ENCODE data around the gene PHF12.

Gene PHF12

DNA sequence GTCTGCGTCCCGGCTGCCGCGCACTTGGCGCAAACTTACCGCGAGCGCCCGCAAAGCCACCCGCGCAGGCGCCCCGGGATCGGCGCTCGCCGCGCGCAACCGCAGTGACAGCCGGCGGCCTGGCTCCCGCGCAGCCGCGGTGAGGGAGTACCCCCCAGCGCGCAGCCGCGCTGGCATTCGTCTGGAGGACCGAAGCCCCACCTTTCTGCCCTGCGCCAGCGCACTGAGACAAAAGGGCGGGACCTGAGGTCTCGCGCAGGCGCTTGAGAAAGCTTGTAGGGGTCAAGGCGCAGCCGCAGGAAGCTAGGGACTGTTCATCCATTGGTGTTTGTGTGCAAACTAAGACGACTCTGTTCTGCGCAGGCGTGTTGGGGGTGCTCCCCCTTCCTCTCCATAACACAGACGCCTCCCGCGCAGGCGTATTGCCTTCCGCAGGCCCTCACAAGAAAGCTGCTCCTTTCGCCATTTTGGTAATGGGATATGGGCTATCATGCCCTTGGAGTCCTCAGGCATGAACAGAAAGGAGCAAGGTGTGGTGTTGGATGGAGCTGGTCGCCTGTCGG is at the start of gene PHF12:
Gene PHF12 (minus strand): TSS at position 91 of the 563 bp plus-strand sequence. CDS start 558 bp downstream, outside the sequence.
- no peak for TF ChIP-seq CTCF (IDR thresholded peaks at IDR 0.05)

DNA sequence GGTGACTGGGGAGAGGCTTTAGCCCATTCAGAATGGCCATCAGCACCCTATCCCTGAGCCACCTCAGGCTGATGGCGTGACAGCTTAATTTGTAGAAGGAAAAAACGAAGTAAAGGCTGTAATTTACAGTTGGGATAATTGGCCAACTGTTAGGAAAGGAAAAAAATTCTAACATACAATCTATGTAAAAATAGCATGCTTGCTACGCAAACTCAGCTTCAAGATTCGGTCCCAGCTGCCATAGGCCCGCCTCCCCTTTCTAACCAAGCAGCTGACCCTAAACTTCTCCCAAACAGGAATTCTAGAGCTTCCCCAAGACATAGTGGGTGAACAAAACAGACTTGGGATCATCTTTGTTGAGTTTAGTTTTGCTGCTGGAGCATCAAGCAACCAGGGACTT is 49.7 kb upstream of the PHF12 start:
- no peak for TF ChIP-seq CTCF (IDR thresholded peaks at IDR 0.05)

DNA sequence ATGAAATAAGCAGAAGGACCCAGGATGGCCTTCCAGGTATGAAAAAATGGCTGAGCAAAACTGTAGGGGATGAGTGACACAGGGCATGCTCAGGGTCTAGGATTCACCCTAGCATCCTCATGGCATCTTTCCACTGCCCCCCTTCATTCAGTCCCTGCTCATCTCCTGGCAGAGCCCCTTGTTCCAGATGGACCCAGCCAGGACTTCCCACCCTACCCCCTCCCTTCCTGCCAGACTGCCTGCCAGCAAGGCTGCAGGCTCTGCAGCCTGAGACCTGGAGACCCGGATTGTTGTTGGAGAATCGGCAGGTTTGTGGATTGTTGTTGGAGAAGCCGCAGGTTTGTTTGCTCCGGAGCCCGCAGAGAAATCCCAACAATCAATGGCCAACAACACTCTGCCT is 47.9 kb upstream of the PHF12 start:
- no peak for TF ChIP-seq CTCF (IDR thresholded peaks at IDR 0.05)

DNA sequence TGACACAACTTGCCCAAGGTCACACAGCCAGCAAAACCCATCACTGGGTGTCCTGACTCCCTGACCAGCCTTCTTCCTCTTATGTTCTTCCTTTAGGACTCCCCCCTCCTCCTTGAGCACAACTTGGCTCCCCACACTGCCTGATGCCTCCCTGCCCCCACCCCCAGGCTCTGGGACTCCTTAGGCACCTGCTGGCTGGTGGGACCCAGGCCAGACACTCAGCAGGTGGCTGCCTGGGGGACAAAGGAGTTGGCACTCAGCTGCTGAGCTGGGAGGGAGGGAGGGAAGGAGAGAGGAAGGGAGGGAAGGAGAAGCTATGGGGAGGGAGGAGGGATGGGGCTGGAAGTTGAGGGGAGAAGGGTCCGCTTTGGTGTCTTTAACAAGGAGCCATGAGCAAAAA is 46.5 kb upstream of the PHF12 start:
- TF ChIP-seq CTCF (IDR thresholded peaks at IDR 0.05): no peak

GRCh38 chr17:28996554-28997096 is 45.3 kb upstream of the PHF12 start:
- TF ChIP-seq CTCF (IDR thresholded peaks at IDR 0.05): no peak

GRCh38 chr17:28993645-28994426 is 42.5 kb upstream of the PHF12 start:
- no peak for TF ChIP-seq CTCF (IDR thresholded peaks at IDR 0.05)

- no peak for TF ChIP-seq CTCF (IDR thresholded peaks at IDR 0.05)
Measured at GRCh38 chr17:28992625-28993600, 41.6 kb upstream of the PHF12 start.

Measured in LNCAP (cell line).